Esophagus mucosa (tissue), 1 donor: ENCODE measurements around the gene TMEM89. TPM values are rescaled to one million over a fixed set of nuclear protein-coding genes. Genes with fewer than 3 reads are reported as not detected.
A peak's percentile ranks its signal among the peaks of the same experiment; 100 is the strongest.

Experiments
- ATAC-seq: fragments of 200-7000 bp; cut with Tn5 transposase; one replicate; pipeline ENCODE4 v1.9.1; 2020
- total RNA-seq: library from RNA; stranded (reverse); gene quantifications from one replicate; pipeline ENCODE4 v1.2.4, GENCODE V29; 2023
- donor health status: DM: yes; HTN: yes; CAD: no.

The TMEM89 gene
- not detected for total RNA-seq

- peak; percentile 18 for ATAC-seq
Measured at GRCh38 chr3:48621461-48621869, at the start of gene TMEM89. TMEM89 (minus strand) TSS chr3:48621769; CDS start chr3:48621756, 13 bp downstream.

GRCh38 chr3:48664929-48665328 lies 43.4 kb upstream of the TMEM89 start:
- no peak for ATAC-seq

- no peak for ATAC-seq
Measured at GRCh38 chr3:48664313-48664644, 42.7 kb upstream of the TMEM89 start.

GRCh38 chr3:48663489-48664312 lies 42.1 kb upstream of the TMEM89 start:
- peak; percentile 88 for ATAC-seq

GRCh38 chr3:48662753-48663488 lies 41.4 kb upstream of the TMEM89 start, which contains the start of gene CELSR3:
CELSR3 (minus strand) TSS chr3:48662886; CDS start chr3:48662634, 252 bp downstream.
- peak; percentile 63 for ATAC-seq

GRCh38 chr3:48662145-48662752 lies 40.7 kb upstream of the TMEM89 start:
- no peak for ATAC-seq

GRCh38 chr3:48661501-48662144 lies 40.1 kb upstream of the TMEM89 start:
- peak; percentile 29 for ATAC-seq

GRCh38 chr3:48660800-48661400 lies 39.3 kb upstream of the TMEM89 start:
- no peak for ATAC-seq

GRCh38 chr3:48656841-48657281 lies 35.3 kb upstream of the TMEM89 start:
- ATAC-seq = no peak

- peak; percentile 71 for ATAC-seq
Measured at GRCh38 chr3:48656061-48656840, 34.7 kb upstream of the TMEM89 start.

- ATAC-seq = no peak
Measured at GRCh38 chr3:48655606-48656005, 34.0 kb upstream of the TMEM89 start.

- no peak for ATAC-seq
Measured at GRCh38 chr3:48655063-48655462, 33.5 kb upstream of the TMEM89 start.

- no peak for ATAC-seq
Measured at GRCh38 chr3:48652923-48653715, 31.6 kb upstream of the TMEM89 start.

- no peak for ATAC-seq
Measured at GRCh38 chr3:48651771-48652170, 30.2 kb upstream of the TMEM89 start.

GRCh38 chr3:48650723-48651122 lies 29.2 kb upstream of the TMEM89 start:
- ATAC-seq = no peak

- no peak for ATAC-seq
Measured at GRCh38 chr3:48648188-48648850, 26.8 kb upstream of the TMEM89 start.

- ATAC-seq = no peak
Measured at GRCh38 chr3:48647714-48648113, 26.1 kb upstream of the TMEM89 start.

GRCh38 chr3:48644898-48645760 lies 23.6 kb upstream of the TMEM89 start:
- ATAC-seq = no peak

GRCh38 chr3:48642605-48643004 lies 21.0 kb upstream of the TMEM89 start:
- no peak for ATAC-seq
